H1 (cell line): ENCODE results near the gene ADCK2. TPM values are rescaled to one million over a fixed set of nuclear protein-coding genes. Genes with fewer than 3 reads are reported as not detected.

Experiments
- CTCF ChIA-PET: fragments of 300-600 bp; sonication (Branson Sonifier 250); formaldehyde crosslinking; loops from one replicate; lab custom pipeline; 2021; ENCODE audit not compliant: partially characterized antibody; lab: Charles Lee
- POLR2A ChIA-PET: fragments of 300-600 bp; sonication (Branson Sonifier 250); formaldehyde crosslinking; loops from one replicate; lab custom pipeline; 2021; ENCODE audit warnings: inconsistent platforms; ENCODE audit not compliant: partially characterized antibody; lab: Charles Lee
- DNase-seq, 2 experiments: peaks; one replicate each; pipeline versions ENCODE4 v3.0.0 to v3.0.0-alpha.2; 2010 to 2022; ENCODE audit warnings: low spot score in 2 of 2, low read depth in 1 of 2, mixed read lengths in 1 of 2
- FAIRE-seq: peaks from 2 replicates; lab custom pipeline; 2011; peaks lifted over from hg19 to GRCh38; lab: Jason Lieb, UNC
- H2AFZ ChIP-seq: 2 replicates; pipeline ENCODE4 v1.8.1; 2012; ENCODE audit warnings: low read length, inconsistent platforms
- H2AK5ac ChIP-seq: 2 replicates; pipeline ENCODE4 v1.6.1; 2013; ENCODE audit warnings: low read depth, low read length
- H2BK120ac ChIP-seq: replicated peaks from 2 replicates; pipeline ENCODE3; 2013; ENCODE audit warnings: low read depth, low read length, inconsistent platforms
- H2BK12ac ChIP-seq: 2 replicates; pipeline ENCODE4 v1.6.1; 2013; ENCODE audit warnings: low read depth, low read length
- H2BK15ac ChIP-seq: 2 replicates; pipeline ENCODE4 v1.6.1; 2013; ENCODE audit warnings: low read length
- H2BK20ac ChIP-seq: 2 replicates; pipeline ENCODE4 v1.6.1; 2013; ENCODE audit warnings: low read length
- H2BK5ac ChIP-seq: 2 replicates; pipeline ENCODE4 v1.6.1; 2013; ENCODE audit warnings: low read depth, low read length
- H3K14ac ChIP-seq: 2 replicates; pipeline ENCODE4 v1.6.1; 2013; ENCODE audit warnings: inconsistent platforms; ENCODE audit not compliant: insufficient read length
- H3K18ac ChIP-seq: 2 replicates; pipeline ENCODE4 v1.6.1; 2013; ENCODE audit warnings: low read length; ENCODE audit errors: extremely low read depth
- H3K23ac ChIP-seq: 2 replicates; pipeline ENCODE4 v1.6.1; 2013; ENCODE audit warnings: inconsistent platforms; ENCODE audit not compliant: insufficient read length
- H3K23me2 ChIP-seq: 2 replicates; pipeline ENCODE4 v1.6.1; 2013; ENCODE audit warnings: low read depth, low read length
- H3K27ac ChIP-seq: 2 replicates; pipeline ENCODE4 v1.6.1; 2011; ENCODE audit warnings: low read depth, low read length, inconsistent platforms
- H3K27me3 ChIP-seq, 4 experiments: replicated peaks in 1 of 4; 1 replicate in 1 of 4; 2 replicates in 3 of 4; pipeline versions ENCODE4 v1.6.1 to v1.8.1; 2011 to 2013; ENCODE audit warnings: low read length in 3 of 4, mild to moderate bottlenecking in 3 of 4, inconsistent platforms in 2 of 4, mixed read lengths in 2 of 4, moderate library complexity in 1 of 4; ENCODE audit not compliant: control insufficient read depth in 3 of 4, insufficient read depth in 3 of 4; ENCODE audit errors: extremely low read depth in 1 of 4
- H3K36me3 ChIP-seq, 4 experiments: 2 replicates each; pipeline versions ENCODE4 v1.6.1 to v1.8.1; 2011 to 2013; ENCODE audit warnings: mild to moderate bottlenecking in 4 of 4, low read length in 3 of 4, moderate library complexity in 2 of 4, control low read depth in 1 of 4, inconsistent platforms in 1 of 4; ENCODE audit not compliant: insufficient read depth in 4 of 4, control insufficient read depth in 2 of 4
- H3K4ac ChIP-seq: replicated peaks from 2 replicates; pipeline ENCODE3; 2013; ENCODE audit warnings: low read length, low read depth, mixed read lengths, inconsistent platforms; ENCODE audit not compliant: insufficient read length
- H3K4me1 ChIP-seq, 4 experiments: replicated peaks in 1 of 4; 1 replicate in 1 of 4; 2 replicates in 3 of 4; pipeline versions ENCODE4 v1.6.1 to v1.8.1; 2011 to 2013; ENCODE audit warnings: low read length in 3 of 4, inconsistent platforms in 2 of 4, mixed read lengths in 1 of 4; ENCODE audit not compliant: insufficient read depth in 4 of 4, control insufficient read depth in 3 of 4
- H3K4me2 ChIP-seq, 2 experiments: 2 replicates each; pipeline versions ENCODE4 v1.6.1 to v1.8.1; 2011 to 2013; ENCODE audit warnings: low read depth in 2 of 2, low read length in 2 of 2, control low read depth in 1 of 2, inconsistent platforms in 1 of 2, mild to moderate bottlenecking in 1 of 2; ENCODE audit not compliant: insufficient read depth in 1 of 2
- H3K4me3 ChIP-seq, 4 experiments: fragments of 200-600, 300-600 bp in 1 of 4; sonication (generic), shearing (Covaris generic), sonication (Bioruptor Twin) in 1 of 4; 2 replicates each; pipeline versions ENCODE4 v1.5.1 to v1.8.1; 2011 to 2016; ENCODE audit warnings: low read length in 4 of 4, low read depth in 3 of 4, control low read depth in 2 of 4, inconsistent platforms in 2 of 4, mild to moderate bottlenecking in 2 of 4, mixed read lengths in 1 of 4, moderate library complexity in 1 of 4; ENCODE audit not compliant: insufficient read depth in 2 of 4; ENCODE audit errors: extremely low read depth in 1 of 4
- H3K56ac ChIP-seq: replicated peaks from 2 replicates; pipeline ENCODE3; 2013; ENCODE audit warnings: low read depth, mild to moderate bottlenecking, mixed read lengths, low read length, inconsistent platforms; ENCODE audit not compliant: insufficient read length
- H3K79me1 ChIP-seq: 2 replicates; pipeline ENCODE4 v1.6.1; 2013; ENCODE audit warnings: low read depth, low read length, control low read depth
- H3K79me2 ChIP-seq, 2 experiments: 2 replicates each; pipeline versions ENCODE4 v1.6.1 to v1.8.1; 2012 to 2013; ENCODE audit warnings: low read length in 2 of 2, mild to moderate bottlenecking in 2 of 2, inconsistent platforms in 1 of 2; ENCODE audit not compliant: insufficient read depth in 2 of 2, control insufficient read depth in 1 of 2
- H3K9ac ChIP-seq, 4 experiments: replicated peaks in 1 of 4; 1 replicate in 1 of 4; 2 replicates in 3 of 4; pipeline versions ENCODE4 v1.6.1 to v1.8.1; 2011 to 2013; ENCODE audit warnings: low read depth in 3 of 4, low read length in 3 of 4, control low read depth in 2 of 4, mild to moderate bottlenecking in 2 of 4, moderate library complexity in 2 of 4, inconsistent platforms in 1 of 4; ENCODE audit errors: extremely low read depth in 1 of 4
- H3K9me3 ChIP-seq, 2 experiments: 2 replicates each; pipeline versions ENCODE4 v1.6.1 to v1.8.1; 2012 to 2013; ENCODE audit warnings: mild to moderate bottlenecking in 2 of 2, moderate library complexity in 2 of 2, control low read depth in 1 of 2, inconsistent platforms in 1 of 2, low read depth in 1 of 2, low read length in 1 of 2, mixed read lengths in 1 of 2; ENCODE audit not compliant: insufficient read depth in 2 of 2
- H4K20me1 ChIP-seq, 2 experiments: replicated peaks in 1 of 2; 2 replicates each; pipeline versions ENCODE3 to v1.8.1; 2011 to 2013; ENCODE audit warnings: inconsistent platforms in 2 of 2, low read length in 2 of 2, mild to moderate bottlenecking in 1 of 2; ENCODE audit not compliant: insufficient read depth in 2 of 2, control insufficient read depth in 1 of 2
- H4K5ac ChIP-seq: 2 replicates; pipeline ENCODE4 v1.6.1; 2013; ENCODE audit warnings: low read length, low read depth, mixed read lengths, inconsistent platforms; ENCODE audit not compliant: insufficient read length
- H4K8ac ChIP-seq: 2 replicates; pipeline ENCODE4 v1.8.0; 2013; ENCODE audit warnings: mild to moderate bottlenecking, moderate library complexity, low read length, inconsistent platforms; ENCODE audit not compliant: insufficient read depth; ENCODE audit errors: extremely low read depth
- H4K91ac ChIP-seq: replicated peaks from 2 replicates; pipeline ENCODE3; 2013; ENCODE audit warnings: low read length, mixed read lengths, inconsistent platforms; ENCODE audit not compliant: insufficient read length
- CBX5 ChIP-seq: fragments of 300-800, 300-1000 bp; sonication (generic); IDR thresholded peaks from 2 replicates; pipeline ENCODE4 v1.7.1; 2016; ENCODE audit warnings: antibody characterized with exemption, low read length, low read depth
- EP300 ChIP-seq, 2 experiments: IDR thresholded peaks; 1 replicate in 1 of 2; 2 replicates in 1 of 2; pipeline ENCODE4 v1.6.1; 2011 to 2012; ENCODE audit warnings: low read depth in 2 of 2, low read length in 2 of 2, mild to moderate bottlenecking in 2 of 2, borderline replicate concordance in 1 of 2, inconsistent platforms in 1 of 2, moderate library complexity in 1 of 2
- FOSL1 ChIP-seq: IDR thresholded peaks from 2 replicates; pipeline ENCODE4 v1.6.1; 2011; ENCODE audit warnings: mild to moderate bottlenecking, low read depth, low read length, moderate library complexity; ENCODE audit not compliant: insufficient read depth
- HDAC2 ChIP-seq, 2 experiments: fragments of 300-600 bp in 1 of 2; sonication (generic) in 1 of 2; IDR thresholded peaks; 2 replicates each; pipeline ENCODE4 v1.6.1; 2011 to 2012; ENCODE audit warnings: low read depth in 2 of 2, low read length in 2 of 2, mild to moderate bottlenecking in 2 of 2, moderate library complexity in 2 of 2, borderline replicate concordance in 1 of 2, inconsistent platforms in 1 of 2
- KDM1A ChIP-seq: fragments of 200-600, 300-600 bp; sonication (generic); IDR thresholded peaks from 2 replicates; pipeline ENCODE4 v1.7.1; 2016; ENCODE audit warnings: mild to moderate bottlenecking, low read length, borderline replicate concordance
- KDM4A ChIP-seq: IDR thresholded peaks from one replicate; pipeline ENCODE4 v1.7.1; 2012; ENCODE audit warnings: low read depth, mild to moderate bottlenecking, moderate library complexity, low read length, inconsistent platforms; ENCODE audit not compliant: severe bottlenecking
- KDM5A ChIP-seq: fragments of 200-600 bp; IDR thresholded peaks from 2 replicates; pipeline ENCODE4 v1.7.1; 2012; ENCODE audit warnings: mild to moderate bottlenecking, low read length, inconsistent platforms, mixed read lengths
- NANOG ChIP-seq: IDR thresholded peaks from 2 replicates; pipeline ENCODE4 v1.6.1; 2011; ENCODE audit warnings: low read length, low read depth, mild to moderate bottlenecking, inconsistent platforms; ENCODE audit not compliant: insufficient read depth, poor library complexity, severe bottlenecking
- POLR2A ChIP-seq, 2 experiments: IDR thresholded peaks; 1 replicate in 1 of 2; 2 replicates in 1 of 2; pipeline ENCODE4 v1.6.1; 2011; ENCODE audit warnings: low read depth in 2 of 2, low read length in 2 of 2, mild to moderate bottlenecking in 2 of 2; ENCODE audit errors: control extremely low read depth in 1 of 2
- RNF2 ChIP-seq: fragments of 200-900, 300-1000 bp; sonication (generic); IDR thresholded peaks from 2 replicates; pipeline ENCODE4 v1.7.1; 2016; ENCODE audit warnings: borderline replicate concordance, low read depth, mild to moderate bottlenecking, antibody characterized with exemption, low read length; ENCODE audit not compliant: poor library complexity, severe bottlenecking; ENCODE audit errors: missing control alignments
- SP2 ChIP-seq: IDR thresholded peaks from 2 replicates; pipeline ENCODE4 v1.6.1; 2012; ENCODE audit warnings: mild to moderate bottlenecking, low read length, inconsistent platforms
- TAF1 ChIP-seq: IDR thresholded peaks from 2 replicates; pipeline ENCODE4 v1.6.1; 2011; ENCODE audit warnings: mild to moderate bottlenecking, low read depth, low read length
- WGBS, 2 experiments: shearing (Covaris generic) in 1 of 2; methylation state at CpG; one replicate each; pipeline versions ENCODE4 v1.1.6 to v1.1.7; 2013 to 2015; ENCODE audit warnings: low lambda C conversion rate in 2 of 2, mixed read lengths in 2 of 2, inconsistent platforms in 1 of 2, low coverage in 1 of 2, missing lambda C conversion rate in 1 of 2; ENCODE audit not compliant: insufficient replicate concordance in 2 of 2, insufficient coverage in 1 of 2, insufficient read length in 1 of 2; ENCODE audit errors: extremely low coverage in 1 of 2, missing lambda C conversion rate in 1 of 2; 5-methylcytosine and 5-hydroxymethylcytosine counted together
- polyA plus RNA-seq, 7 experiments: library from polyadenylated mRNA; depleted of rRNA in 3 of 7; stranded (reverse) in 5 of 7; unstranded in 2 of 7; fragments of >200 nt in 5 of 7; fragments of 200-250 nt in 2 of 7; gene quantifications; 1 replicate in 5 of 7; 2 replicates in 1 of 7; 4 replicates in 1 of 7; pipeline versions ENCODE4 v1.2.1 to v1.2.3, GENCODE V29; 2011 to 2013; ENCODE audit warnings: missing spikeins in 2 of 7, mixed read lengths in 2 of 7
- total RNA-seq: library from RNA; stranded (reverse); fragmentation: NEBNext Ultra II Directional; extraction: Animal tissue kit (Norgen Biotek cat#: 25700); gene quantifications from 2 replicates; pipeline ENCODE4 v1.2.1, GENCODE V29; 2021
- TF ChIP-seq, protein P1 (sequence below): IDR thresholded peaks from 2 replicates; pipeline ENCODE4 v1.6.1; 2012; ENCODE audit warnings: inconsistent platforms

The ADCK2 gene
- total and polyA plus RNA-seq, 2 of the 8 experiments (the other 6 are each of a cell fraction or from before 2014, with no cell fraction given): 6.9 to 11.7 TPM

GRCh38 chr7:140723006-140723405 lies 50.3 kb downstream of the ADCK2 start:
- Histone ChIP-seq H3K4me2 (no peak overlapping the region), H2AFZ (no peak overlapping the region), H3K23me2 (no peaks in the 10 kb centered on the region), H2BK20ac (no peak overlapping the region), H3K27me3 (no peaks in the 10 kb centered on the region), H3K4me3 (no peak overlapping the region), H4K20me1 (no peaks in the 10 kb centered on the region), H3K14ac (no peak overlapping the region), H3K23ac (no peak overlapping the region), H3K79me1 (no peaks in the 10 kb centered on the region), H3K9me3 (no peaks in the 10 kb centered on the region), H2BK5ac (no peak overlapping the region), H2BK12ac (no peak overlapping the region), H3K18ac (no peak overlapping the region), H2BK120ac (no peak overlapping the region), H4K5ac (no peak overlapping the region), H3K27ac (no peak overlapping the region), H4K91ac (no peak overlapping the region), H3K4me1 (no peaks in the 10 kb centered on the region), H4K8ac (no peak overlapping the region), H3K36me3 (peaks cover 0 to 5% (median 3%) of the 10 kb centered on the region in 4 experiments; a peak in 5 of 8 replicates), H3K9ac (no peak overlapping the region), H3K4ac (no peak overlapping the region), H2BK15ac (no peak overlapping the region), H3K56ac (no peak overlapping the region), H3K79me2 (no peaks in the 10 kb centered on the region), H2AK5ac (no peak overlapping the region)
- POLR2A ChIA-PET: interaction anchor here (1.5 kb wide), 1 partner anchor 20 kb away, joined by 3 read pairs; no protein-coding TSS in a partner anchor
- WGBS, 2 experiments: 86% methylated on average over 6 of the region's 6 CpGs; no CpG with 5 or more reads in 1 of the 2 experiments
- CTCF ChIA-PET: interaction anchor here (2.0 to 2.2 kb wide), 2 partner anchors 17 to 48 kb away, joined by 6 to 8 read pairs; no protein-coding TSS in a partner anchor
- DNase-seq: no peak
- FAIRE-seq: no peak
- TF ChIP-seq TAF1: no peak
- no peak for TF ChIP-seq NANOG
- no peak for TF ChIP-seq EP300 (IDR thresholded peaks at IDR 0.05; ENCODE audit: borderline replicate concordance in 1 of 2, low read depth in 2 of 2, low read length in 2 of 2)
- TF ChIP-seq CBX5: no peak
- TF ChIP-seq RNF2: no peak
- no peak for TF ChIP-seq KDM5A
- TF ChIP-seq SP2: no peak
- no peak for TF ChIP-seq KDM1A
- no peak for TF ChIP-seq KDM4A
- no peak for TF ChIP-seq HDAC2 (IDR thresholded peaks at IDR 0.05; ENCODE audit: borderline replicate concordance in 1 of 2, low read depth in 2 of 2, low read length in 2 of 2)
- no peak for TF ChIP-seq FOSL1
- no peak for TF ChIP-seq POLR2A (IDR thresholded peaks at IDR 0.05; ENCODE audit: control extremely low read depth in 1 of 2, low read depth in 2 of 2, low read length in 2 of 2)
- TF ChIP-seq, protein P1, sequence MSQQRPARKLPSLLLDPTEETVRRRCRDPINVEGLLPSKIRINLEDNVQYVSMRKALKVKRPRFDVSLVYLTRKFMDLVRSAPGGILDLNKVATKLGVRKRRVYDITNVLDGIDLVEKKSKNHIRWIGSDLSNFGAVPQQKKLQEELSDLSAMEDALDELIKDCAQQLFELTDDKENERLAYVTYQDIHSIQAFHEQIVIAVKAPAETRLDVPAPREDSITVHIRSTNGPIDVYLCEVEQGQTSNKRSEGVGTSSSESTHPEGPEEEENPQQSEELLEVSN: no peak
